Stimulated activated CD8-positive, alpha-beta memory T cell treated with anti-CD3 and anti-CD28 coated beads, Interleukin-15, amount 100 ng/mL, for 48 hours (primary cell): Measurements from ENCODE around the gene CDC14A.
"Not testable (repeated sequence)": the region's sequence is repeated elsewhere in the genome, so short reads cannot be mapped to it uniquely, and the experiment has no call there.

Experiments used
- DNase-seq, 2 donors: peaks; one replicate each; pipeline ENCODE4 v3.0.0-alpha.2; 2020; ENCODE audit warnings: low read depth in 2 of 2

The CDC14A gene

DNA sequence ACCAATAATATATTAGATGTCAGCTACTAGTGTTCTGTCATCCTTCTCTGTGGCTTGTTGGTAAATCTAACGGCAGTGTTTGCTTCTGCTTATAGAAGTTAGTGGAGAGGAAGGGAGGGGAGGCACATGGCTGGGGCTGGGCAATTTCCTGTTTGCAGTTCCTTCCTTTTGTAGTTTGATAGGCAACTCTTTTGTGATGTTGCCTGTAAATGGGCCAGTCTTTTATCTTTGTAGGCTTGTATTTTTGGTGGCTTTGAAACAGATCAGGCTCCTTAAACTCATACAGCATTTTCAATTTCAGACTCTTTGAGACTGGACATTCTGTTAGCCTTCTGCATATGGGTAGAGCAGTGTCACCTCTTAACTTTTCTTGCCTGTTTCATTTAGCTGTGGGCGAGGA lies 48.1 kb downstream of the CDC14A start:
- no peak for DNase-seq

DNA sequence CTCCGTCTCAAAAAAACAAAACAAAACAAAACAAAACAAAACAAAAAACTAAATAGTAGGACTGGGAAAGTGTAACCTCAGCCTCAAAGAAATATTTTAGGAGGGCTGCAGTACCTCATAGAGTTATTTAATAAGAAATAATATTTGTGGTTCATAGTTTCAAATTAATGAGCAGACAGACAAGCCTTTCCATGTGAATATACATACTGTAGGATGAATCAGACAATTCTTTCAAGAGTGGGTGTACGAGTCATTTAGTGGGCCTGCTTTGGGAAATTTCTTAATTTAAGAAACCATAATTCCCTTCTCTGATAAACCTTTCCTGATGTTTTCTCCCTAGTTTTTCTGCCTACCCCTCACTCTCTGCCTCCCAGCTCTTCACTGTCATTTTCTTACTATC lies 52.5 kb downstream of the CDC14A start:
- DNase-seq = no peak

- DNase-seq = not testable (repeated sequence)
These were observed 53.6 kb downstream of the CDC14A start for GRCh38 chr1:100405902-100406301.

GRCh38 chr1:100407390-100407789 lies 55.1 kb downstream of the CDC14A start:
- not testable (repeated sequence) for DNase-seq

GRCh38 chr1:100411019-100411418 lies 58.7 kb downstream of the CDC14A start:
- no peak for DNase-seq

DNA sequence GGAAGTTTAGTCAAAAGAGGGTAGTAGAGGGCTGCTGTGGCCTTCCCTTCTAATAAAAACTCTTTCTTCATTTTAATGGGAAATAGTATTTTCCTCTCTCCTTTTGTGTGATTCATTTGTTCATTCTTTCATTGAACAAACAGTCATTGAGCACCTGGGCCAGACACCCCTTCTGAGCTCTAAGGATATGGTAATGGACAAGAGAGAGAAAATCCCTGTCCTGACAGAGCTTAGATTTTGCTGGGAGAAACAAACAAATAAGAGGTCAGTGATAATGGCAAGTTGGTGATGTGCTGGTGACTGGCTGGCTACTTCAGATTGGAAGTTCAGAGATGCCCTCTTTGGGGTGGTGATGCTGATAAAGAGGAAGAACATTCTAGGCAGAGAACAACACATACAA lies 59.3 kb downstream of the CDC14A start:
- no peak for DNase-seq

- DNase-seq = no peak
These were observed 60.7 kb downstream of the CDC14A start for GRCh38 chr1:100413035-100413434.

DNA sequence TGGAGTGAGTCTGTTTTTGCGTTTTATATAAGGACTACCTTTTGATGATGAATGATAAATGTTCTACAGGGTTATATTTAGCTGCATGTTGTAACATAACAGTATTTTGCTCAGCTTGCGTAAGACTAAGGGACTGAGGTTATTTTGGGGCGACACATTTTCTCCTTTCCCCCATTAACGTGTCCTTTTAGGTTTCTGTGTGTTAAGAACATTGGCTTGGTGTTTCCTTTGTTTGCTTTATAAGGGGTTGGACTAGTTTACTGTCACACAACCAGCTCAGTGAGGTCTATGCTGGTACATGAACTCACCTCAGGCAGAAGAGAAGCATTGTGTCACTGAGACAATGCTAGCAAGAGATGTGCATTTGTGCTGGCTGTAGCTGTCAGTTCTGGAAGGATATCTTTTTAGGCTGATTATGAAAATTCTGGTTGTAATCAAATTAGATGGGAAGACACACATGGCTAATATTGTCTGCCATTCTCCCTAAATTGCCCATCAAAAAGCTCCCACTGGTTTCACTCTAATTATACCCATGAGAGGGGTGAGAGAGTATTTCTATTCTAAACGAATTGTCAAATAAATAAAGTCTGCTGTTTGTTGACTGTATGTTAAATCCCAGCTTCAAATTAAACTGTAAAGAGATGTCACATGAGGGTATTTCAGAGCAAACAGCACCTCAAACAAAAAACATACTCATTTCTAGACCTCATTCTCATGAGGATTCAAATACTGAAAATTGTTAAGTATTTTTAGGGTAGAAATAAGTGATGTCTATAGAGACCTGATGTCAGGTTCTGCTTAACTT lies 62.6 kb downstream of the CDC14A start:
- no peak for DNase-seq

DNA sequence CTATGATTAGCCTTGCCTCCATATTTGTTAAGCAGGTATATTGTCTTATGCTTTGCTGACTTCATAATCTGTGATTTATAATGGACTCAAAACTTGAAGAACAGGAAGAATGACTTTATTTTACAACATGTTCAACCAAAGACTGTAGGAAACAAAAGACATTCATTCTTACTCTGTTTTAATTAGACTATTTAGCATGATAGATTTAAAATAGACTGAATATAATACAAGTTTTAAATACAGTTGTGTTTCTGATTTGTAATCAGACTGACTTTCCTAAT lies 63.1 kb downstream of the CDC14A start:
- DNase-seq = no peak

- DNase-seq = no peak
These were observed 66.8 kb downstream of the CDC14A start for GRCh38 chr1:100419072-100419471.

- no peak for DNase-seq
These were observed 69.8 kb downstream of the CDC14A start for GRCh38 chr1:100422065-100422464.

DNA sequence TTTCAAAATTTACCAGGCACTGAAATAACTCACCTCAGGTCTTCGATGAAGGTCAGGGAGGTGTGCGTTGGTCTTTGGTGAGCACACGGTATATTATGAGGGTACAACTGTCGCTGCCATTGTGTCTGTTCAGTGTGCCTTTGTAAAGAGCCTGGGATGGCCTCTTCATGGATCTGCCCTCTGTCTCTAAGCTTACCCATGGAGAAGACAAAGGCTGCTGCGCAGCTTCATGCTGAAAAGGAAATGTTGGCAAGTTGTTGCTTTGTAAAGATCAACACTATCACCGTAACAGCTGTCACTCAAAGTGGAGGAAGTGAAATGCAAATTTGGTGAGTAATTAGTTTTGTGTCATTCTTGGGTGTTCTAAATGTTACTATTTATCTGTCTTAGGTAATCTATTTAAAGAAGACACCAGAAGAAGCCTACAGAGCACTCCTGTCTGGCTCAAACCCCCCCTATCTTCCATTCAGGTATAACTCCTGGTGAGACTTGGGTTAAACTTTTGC lies 71.6 kb downstream of the CDC14A start:
- no peak for DNase-seq

DNA sequence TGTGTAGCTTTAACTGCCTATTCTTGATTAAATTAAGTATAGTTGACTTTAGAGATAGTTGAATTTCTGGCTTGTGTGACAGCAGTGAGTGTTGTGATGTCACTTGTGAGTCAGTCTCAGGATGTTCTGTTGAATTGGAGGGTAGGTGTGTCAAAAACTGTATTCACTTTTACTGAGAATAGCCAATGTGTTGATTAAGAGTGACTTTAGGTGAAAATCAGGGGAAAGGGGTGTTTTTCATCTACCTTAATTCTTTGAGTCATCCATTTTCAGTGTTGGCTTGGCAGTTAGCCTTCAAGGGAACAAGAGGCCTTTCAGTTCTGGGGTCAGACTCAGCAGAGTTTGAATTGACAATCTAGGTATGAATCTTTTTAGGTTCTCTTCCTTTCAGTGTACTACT lies 75.9 kb downstream of the CDC14A start:
- DNase-seq = no peak

- no peak for DNase-seq
These were observed 78.0 kb downstream of the CDC14A start for GRCh38 chr1:100430325-100430756.

DNA sequence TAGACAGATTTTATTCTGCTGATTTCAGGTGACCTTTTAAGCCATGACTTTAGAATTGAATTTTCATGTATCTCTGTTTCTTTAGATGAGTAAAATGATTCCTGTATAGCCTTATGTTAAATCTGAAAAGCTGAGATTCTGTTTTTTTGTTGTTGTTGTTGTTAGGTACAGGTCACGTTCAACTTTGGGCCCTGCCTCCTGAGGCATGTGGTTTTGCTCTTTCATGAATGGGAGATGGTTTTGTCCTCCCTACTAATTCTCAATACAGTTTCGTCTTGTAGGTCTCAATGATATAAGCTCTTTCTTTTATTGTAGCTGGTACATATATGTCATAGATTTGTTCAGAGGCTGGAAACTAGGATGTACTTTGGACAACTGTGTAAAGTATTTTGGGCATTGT lies 79.6 kb downstream of the CDC14A start:
- no peak for DNase-seq

DNA sequence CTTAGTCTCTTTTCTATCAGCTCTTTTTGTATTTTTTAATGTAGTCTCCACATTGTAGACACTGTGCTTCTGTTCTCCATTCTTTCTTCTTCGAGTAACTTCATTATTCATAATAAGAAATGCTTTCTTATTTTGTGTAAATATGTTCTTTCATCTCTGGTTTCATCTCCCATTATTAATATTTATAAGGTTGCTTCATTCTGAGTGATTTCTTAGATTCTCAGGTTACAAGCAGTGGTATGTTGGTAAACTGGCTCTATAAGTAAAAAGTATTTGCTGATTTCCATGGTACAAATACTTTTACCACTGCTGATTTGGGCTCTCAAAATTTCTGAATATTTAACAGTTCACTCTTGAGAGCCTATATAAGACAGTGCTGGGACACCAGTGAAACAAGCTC lies 81.3 kb downstream of the CDC14A start:
- DNase-seq = no peak

DNA sequence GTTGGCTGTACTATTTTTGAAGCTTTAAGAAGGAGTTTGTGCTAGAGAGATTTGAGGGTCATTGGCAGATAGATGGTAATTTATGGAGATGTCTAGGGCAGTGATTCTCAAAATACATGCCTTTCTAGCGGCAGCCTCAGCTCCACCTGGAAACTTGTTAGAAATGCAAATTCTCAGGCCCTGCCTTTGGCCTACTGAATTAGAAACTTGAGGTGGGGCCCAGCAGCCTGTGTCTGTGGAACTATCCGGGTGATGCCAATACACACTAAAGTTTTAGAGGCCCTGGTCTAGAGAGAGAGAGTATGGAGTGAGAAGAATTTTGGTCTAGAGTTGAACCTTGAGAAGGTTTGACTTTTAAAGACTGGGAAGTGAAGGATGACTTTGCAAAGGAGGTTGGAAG lies 82.5 kb downstream of the CDC14A start:
- DNase-seq = no peak

DNA sequence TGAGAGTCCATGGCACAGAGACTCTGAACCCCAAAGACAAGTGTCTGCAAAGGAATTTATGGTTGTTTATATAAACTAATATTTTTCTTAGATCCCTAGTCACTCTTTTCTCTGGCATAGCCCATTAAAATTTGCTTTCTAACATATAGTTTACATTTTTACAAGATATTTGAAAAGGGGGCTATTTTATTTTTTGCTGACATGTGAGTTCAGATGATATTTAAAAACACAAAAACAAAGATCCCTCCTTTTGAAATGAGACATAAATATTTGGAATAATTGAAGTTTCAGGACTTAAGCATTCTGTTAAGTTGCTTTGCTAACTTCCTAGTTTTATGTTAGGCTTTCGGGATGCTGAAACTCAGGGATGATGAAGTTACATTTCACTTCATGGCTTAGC lies 86.1 kb downstream of the CDC14A start:
- DNase-seq = no peak

GRCh38 chr1:100438789-100439188 lies 86.5 kb downstream of the CDC14A start:
- DNase-seq = no peak

DNA sequence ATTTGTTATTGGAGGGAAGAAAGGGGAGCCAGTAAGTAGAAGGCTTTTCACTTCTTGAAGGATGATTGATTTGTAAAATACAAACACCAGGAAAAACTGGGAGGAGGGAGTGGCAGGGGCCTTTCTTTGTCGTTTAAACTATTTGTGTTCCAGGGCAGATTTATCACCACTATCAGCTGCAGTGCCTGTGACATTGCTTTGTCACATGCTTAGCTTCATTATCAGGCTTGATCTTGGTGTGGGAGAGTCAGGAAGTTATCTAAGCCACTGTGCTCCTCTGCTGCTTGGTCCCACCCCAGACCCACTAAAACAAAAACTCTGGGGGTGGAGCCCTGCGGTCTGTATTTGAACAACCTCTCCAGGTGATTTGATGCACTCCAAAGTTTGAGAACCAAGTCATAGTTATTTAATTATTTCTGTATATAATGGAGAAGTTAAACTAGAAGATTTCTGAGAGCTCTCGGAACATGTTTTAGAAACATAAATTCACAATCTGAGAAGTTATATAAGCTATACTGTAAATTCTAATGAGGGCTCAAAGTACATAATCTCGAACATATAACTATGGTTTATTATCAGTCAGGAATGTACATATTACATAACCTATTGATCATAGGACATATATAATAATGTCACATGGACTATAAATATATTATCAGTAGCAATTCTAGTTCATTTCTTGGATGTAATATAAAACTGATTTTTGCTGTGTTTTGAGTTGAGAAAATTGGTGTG lies 87.9 kb downstream of the CDC14A start:
- DNase-seq = peak; percentile 61 to 64

DNA sequence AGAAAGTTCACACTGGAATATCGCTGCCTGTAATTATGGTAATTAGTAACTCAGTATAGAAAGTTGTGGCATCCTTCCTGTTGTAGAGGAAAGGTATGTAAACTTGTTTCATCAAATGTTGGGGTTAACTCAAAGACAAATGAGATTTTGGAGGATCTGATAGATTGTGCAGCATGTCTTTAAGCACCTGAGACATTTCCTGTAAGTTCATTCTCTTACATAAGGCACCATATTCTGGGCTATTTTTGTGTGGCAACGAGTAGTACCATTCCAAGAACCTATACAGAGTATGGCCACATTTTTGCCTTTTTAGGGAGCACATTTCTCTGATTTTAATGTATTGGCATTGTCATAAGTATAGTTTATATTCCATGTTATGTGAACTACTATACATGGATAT lies 88.8 kb downstream of the CDC14A start:
- no peak for DNase-seq

DNA sequence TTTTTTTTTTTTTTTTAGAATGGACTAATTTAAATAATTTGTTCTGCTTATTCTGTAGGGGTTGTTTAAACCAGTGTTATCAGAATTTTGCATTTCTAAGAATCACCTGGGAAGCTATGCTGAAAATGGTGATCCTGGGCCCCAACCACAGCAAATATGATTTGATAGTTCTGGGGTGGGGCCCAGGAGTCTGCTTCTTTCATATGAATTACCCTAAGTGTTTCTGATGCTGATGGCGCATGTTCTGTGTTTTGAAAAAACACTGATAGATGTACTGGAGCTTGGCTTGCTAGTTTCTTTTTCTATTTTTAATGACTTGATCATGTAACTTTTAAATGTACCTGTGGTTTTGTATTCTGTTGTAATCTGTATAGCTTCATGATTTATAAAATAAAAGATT lies 89.3 kb downstream of the CDC14A start:
- DNase-seq = no peak

- no peak for DNase-seq
These were observed 91.7 kb downstream of the CDC14A start for GRCh38 chr1:100443811-100444571.
